GM18867 (cell line): ENCODE measurements around the gene EVI2A.
"Not testable (repeated sequence)": the region's sequence is repeated elsewhere in the genome, so short reads cannot be mapped to it uniquely, and the experiment has no call there.

Experiments used
- ATAC-seq: cut with Tn5 transposase; IDR thresholded peaks from one replicate; pipeline ENCODE4 v1.9.1; 2021; ENCODE audit warnings: mild to moderate bottlenecking, moderate library complexity; ENCODE audit not compliant: unreplicated experiment

Gene EVI2A

GRCh38 chr17:31313982-31314781, 7.2 kb downstream of the EVI2A start, which contains the start of gene EVI2B:
TSS of gene EVI2B (minus strand) at chr17:31314054. CDS start at chr17:31305609, 8,445 bp downstream.
- peak; percentile 36 for ATAC-seq

- ATAC-seq, result not testable (repeated sequence)
Observed at GRCh38 chr17:31312223-31312622, 9.2 kb downstream of the EVI2A start.

GRCh38 chr17:31311526-31311925, 9.9 kb downstream of the EVI2A start:
- ATAC-seq, result no peak

- no peak for ATAC-seq
Observed at GRCh38 chr17:31310886-31311285, 10.5 kb downstream of the EVI2A start.

GRCh38 chr17:31310260-31310659, 11.2 kb downstream of the EVI2A start:
- ATAC-seq, result no peak

- peak; percentile 40 for ATAC-seq
Observed at GRCh38 chr17:31309556-31309955, 11.9 kb downstream of the EVI2A start.

GRCh38 chr17:31308372-31309334, 12.8 kb downstream of the EVI2A start:
- ATAC-seq, result no peak

- no peak for ATAC-seq
Observed at GRCh38 chr17:31307640-31308039, 13.8 kb downstream of the EVI2A start.

- ATAC-seq, result no peak
Observed at GRCh38 chr17:31299624-31300023, 21.8 kb downstream of the EVI2A start.

GRCh38 chr17:31297090-31297489, 24.3 kb downstream of the EVI2A start, which contains the start of gene OMG:
TSS of gene OMG (minus strand) at chr17:31297239. CDS start at chr17:31296331, 908 bp downstream.
- ATAC-seq, result no peak

GRCh38 chr17:31296142-31296541, 25.3 kb downstream of the EVI2A start:
- ATAC-seq, result no peak

GRCh38 chr17:31295489-31295871, 25.9 kb downstream of the EVI2A start:
- no peak for ATAC-seq

GRCh38 chr17:31294820-31295488, 26.5 kb downstream of the EVI2A start:
- ATAC-seq, result no peak

GRCh38 chr17:31294231-31294630, 27.2 kb downstream of the EVI2A start:
- ATAC-seq, result no peak

- no peak for ATAC-seq
Observed at GRCh38 chr17:31293581-31293980, 27.8 kb downstream of the EVI2A start.

- no peak for ATAC-seq
Observed at GRCh38 chr17:31291820-31292219, 29.6 kb downstream of the EVI2A start.

- ATAC-seq, result no peak
Observed at GRCh38 chr17:31289790-31290189, 31.6 kb downstream of the EVI2A start.

- ATAC-seq, result not testable (repeated sequence)
Observed at GRCh38 chr17:31287932-31288331, 33.5 kb downstream of the EVI2A start.

GRCh38 chr17:31286587-31286986, 34.8 kb downstream of the EVI2A start:
- ATAC-seq, result no peak

GRCh38 chr17:31283841-31284240, 37.6 kb downstream of the EVI2A start:
- ATAC-seq, result no peak

GRCh38 chr17:31281061-31281460, 40.4 kb downstream of the EVI2A start:
- no peak for ATAC-seq
